SKM-1 treated with dmso at 0.1 percent for 144 hours (cell line): ENCODE data around the gene TMEM17.
"Not testable (repeated sequence)": the region's sequence is repeated elsewhere in the genome, so short reads cannot be mapped to it uniquely, and the experiment has no call there.

Experiments
- DNase-seq: peaks from one replicate; lab custom pipeline; 2025; ENCODE audit not compliant: unreplicated experiment; lab: John Stamatoyannopoulos, UW

TMEM17 gene, protein sequence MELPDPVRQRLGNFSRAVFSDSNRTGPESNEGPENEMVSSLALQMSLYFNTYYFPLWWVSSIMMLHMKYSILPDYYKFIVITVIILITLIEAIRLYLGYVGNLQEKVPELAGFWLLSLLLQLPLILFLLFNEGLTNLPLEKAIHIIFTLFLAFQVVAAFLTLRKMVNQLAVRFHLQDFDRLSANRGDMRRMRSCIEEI

DNA sequence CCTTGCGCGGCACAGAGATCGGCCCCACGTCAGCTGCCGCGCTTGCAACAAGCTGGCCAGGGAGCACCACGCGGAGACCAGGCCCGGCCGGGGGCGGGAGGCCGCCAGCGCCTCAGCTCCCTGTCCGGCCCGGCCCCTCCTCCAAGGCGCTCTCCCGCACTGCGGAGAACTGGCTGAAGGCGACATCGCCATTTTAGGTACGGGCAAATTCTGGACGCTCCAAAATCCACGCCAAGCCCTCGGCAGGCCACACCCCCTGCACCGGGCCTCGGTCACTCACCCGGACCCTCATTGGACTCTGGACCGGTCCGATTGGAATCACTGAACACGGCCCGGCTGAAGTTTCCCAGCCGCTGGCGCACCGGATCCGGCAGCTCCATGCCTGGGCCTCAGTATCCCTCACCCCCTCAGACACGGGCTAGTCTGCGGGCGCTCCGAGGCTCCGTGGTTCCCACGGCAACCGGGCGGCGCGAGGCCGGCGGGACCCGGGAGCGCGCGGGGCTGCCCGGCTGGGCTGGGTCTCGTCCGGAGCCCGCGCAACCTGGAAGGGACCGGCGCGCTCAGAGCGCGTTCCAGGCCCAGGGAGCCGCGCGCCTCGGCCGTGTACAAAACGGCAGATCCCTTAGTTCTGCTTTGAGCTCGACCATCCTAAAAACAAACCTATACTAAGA, at the start of gene TMEM17:
TSS of gene TMEM17 (minus strand) at position 446 of the 671 bp plus-strand sequence. CDS start at position 380, 66 bp downstream.
- DNase-seq = peak; percentile 57

DNA sequence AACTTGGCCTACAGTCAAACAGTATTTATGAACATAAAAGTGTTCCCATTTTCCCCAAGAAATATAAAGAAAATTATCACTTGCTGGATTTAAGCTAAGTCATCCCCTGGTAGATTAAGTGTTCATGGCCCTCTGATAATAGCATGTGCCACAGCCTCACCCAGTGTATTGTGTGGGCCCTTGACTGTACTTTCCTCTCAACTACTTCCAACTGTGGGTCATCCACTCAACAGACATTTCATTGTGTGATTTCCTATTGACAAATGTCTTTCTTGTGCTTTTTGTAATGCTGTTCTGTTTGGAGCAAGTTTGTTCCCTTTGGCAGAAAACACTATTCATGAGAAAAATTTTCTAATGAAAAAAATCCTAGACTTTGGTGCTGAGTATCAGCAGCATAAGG, 48.4 kb upstream of the TMEM17 start:
- DNase-seq = no peak

DNA sequence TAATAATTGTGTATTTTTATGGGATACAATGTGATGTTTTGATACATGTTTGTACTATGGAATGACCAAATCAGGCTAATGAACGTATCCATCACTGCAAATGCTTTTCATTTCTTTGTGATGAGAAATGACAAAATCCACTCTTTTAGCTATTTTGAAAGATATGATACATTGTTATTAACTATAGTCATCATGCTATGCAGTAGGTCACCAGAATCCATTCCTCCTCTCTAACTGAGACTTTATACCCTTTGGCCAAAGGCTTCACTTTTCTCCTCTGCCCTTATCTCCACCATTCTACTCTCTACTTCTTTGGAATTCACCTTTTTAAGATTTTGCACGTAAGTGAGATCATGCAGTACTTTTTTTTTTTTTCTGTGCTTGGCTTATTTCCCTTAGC, 44.5 kb upstream of the TMEM17 start:
- no peak for DNase-seq

DNA sequence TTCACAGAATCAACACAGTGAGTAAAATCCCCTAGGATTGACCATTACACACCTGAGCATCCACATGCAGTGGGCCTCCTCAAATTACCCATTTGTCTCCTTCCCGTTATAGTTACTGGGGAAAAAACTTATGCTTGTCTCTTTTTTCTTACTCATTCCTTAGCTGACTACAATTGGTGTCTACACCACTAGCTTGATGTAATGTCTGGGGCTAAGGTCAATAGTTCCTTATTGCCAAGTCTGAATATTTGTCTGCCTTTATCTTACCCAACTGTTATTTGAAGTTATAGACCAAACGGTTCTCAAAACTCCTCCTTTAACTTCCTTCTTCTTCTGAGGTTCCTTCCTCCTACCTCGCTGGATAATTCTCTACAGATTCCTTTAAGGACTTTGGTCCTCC, 41.9 kb upstream of the TMEM17 start:
- peak; percentile 5 for DNase-seq

DNA sequence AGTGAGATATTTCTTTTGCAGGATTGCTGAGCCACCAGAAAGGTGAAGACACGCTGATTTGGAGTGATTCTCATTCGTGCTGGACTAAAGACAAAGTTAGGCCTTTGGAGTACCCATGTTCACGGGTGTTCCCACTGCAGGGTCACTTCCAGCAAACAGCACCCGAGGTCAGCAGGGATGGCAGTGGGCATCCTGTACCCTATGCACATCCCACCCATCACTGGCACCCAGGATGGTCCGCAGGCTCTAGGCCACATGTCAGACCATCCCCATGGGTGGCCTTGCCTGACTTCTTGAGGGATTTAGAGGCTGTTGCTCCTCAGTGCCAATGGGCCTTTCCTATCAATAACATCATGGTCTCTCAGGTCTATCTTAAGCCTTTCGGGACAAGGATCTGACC, 39.3 kb upstream of the TMEM17 start:
- no peak for DNase-seq

DNA sequence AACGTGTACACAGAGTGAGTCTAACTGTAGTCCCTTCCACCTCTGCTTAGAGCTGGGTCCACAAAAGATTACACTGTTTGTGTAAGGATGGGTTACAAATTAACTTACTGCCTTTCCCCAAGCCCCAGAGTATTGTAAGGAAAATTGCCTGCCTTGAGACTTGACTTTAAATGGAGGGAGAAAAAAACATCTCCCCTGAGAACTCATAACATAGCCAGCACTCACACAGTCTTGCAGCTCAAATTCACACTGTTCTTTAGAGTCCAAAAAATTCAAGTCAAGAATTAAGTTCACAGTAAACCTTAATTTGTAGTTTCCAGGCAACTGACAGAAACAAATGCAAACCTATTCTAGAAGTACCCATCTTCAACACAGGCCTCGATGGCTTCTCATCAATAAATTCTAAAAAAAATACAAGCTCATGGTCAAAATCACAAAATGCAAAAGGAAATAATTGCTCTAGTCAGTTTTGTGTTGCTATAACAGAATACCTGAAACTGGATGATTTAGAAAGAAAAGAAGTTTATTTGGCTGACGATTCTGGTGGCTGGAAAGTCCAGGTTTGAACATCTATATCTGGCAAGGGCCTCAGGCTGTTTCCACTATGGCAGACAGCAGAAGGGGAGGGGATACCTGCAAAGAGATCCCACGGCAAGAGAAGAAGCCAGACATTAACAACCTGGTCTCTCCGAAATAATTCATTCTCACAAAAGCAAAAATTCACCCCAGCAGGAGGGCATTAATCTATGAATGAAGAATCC, 34.6 kb upstream of the TMEM17 start:
- no peak for DNase-seq

DNA sequence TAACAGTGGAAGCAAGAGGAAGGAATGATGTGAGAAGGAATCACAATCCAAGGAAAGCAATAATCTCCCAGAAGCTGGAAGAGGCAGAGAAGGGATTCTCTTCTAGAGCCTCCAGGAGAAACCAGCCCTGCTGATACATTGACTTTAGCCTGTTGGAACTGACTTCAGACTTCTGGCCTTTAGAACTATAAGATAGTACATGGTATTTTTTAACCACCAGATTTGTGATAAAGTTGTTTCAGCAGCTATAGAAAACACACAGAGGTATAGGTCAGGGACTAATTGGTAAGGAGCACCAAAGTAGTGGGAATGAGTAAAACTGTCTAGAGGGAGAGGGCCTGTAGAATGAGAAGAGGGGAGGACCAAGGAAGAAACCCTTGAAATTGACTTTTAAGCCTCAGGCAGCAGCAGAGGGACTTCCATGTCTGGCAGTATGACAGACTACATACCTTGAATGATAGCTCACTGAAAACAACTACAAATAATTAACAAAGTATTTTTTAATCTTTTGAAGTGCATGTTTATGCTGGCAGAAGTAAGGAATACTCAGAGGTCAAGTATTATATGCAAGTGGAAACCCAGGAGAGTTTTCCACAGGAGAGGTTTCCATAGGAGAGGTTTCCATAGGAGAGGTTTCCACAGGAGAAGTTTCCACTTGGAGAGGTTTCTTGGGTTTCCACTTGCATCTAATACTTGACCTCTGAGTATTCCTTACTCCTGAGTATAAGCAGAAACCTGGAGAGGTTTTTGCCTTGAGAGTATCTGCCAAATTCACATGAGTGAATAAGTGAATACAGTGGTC, 33.8 kb upstream of the TMEM17 start:
- no peak for DNase-seq

DNA sequence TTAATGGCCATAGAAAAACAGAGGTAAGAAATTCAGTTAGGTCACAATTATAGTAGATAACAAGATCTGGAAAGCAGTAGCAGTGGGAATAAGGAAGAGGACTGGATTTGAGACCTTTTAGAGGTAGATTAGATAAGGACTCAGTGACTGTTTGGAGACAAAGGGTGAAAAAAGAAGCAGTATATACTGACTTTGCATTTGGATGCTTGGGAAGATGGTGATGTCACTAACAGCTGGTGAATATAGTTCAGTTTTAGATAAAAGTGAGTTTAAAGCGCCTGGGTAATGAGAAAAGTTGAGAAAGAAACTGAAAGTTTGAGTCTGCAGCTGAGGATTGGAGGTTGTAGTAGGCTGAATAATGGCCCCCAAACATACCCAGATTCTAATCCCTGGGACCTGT, 32.8 kb upstream of the TMEM17 start:
- no peak for DNase-seq

DNA sequence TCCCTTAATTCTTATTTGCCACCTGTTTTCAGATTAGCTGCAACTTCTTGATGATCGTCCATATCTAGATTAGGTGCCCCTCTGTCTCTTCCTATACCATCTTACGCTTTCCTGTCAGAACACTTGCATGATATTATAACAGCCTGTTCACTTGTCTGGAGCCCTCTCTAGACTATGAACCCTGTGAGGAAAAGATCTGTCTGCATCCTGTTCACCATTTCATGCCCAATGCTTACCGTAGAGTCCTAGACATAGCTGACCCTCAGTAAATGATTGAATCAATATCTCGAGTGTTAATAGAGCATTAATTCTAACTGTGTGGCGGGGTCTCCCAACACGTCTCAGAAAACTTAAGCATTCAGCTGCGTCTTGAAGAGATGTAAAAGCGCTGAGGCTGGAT, 31.8 kb upstream of the TMEM17 start:
- no peak for DNase-seq

DNA sequence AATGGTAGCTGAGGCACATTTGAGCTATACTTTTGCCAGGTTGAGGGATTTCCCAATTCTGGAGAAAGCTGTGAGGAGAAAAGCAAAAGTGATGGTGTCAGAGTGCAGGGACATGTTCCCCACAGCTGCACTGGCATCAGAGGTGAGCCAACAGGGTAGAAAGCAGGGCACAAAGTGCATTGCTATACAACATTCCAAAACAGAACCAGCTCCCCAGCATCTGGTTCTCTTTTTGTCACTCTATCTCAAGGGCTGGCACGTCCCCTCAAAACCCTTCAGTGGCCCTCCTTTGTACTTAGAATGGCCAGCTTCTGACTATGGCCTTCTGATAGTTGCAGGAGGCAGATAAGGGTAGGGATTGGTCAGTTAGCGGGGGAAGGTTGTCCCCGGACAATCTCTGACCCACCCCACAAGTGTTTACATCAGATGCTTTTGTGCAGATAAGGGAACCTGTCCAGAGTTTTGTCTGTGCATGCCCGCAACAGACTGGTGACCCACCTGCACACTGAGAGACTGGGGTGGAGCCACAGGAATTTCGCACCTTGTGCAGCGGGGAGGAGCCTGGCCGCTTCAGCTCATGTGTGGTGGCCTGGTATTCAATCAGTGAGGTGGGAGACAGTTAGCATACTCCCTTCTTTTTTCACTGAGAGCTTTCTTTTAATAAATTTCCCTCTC, 31.0 kb upstream of the TMEM17 start:
- no peak for DNase-seq

DNA sequence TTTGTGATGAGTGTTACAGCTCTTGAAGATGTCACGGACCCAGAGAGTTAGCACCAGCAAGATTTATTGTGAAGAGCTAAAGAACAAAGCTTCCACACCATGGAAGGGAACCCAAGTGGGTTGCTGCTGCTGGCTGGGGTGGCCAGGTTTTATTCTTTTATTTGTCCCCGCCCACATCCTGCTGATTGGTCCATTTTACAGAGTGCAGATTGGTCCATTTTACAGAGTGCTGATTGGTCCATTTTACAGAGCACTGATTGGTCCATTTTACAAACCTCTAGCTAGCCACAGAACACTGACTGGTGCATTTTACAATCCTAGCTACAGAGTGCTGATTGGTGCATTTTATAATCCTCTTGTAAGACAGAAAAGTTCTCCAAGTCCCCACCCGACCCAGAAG, 29.5 kb upstream of the TMEM17 start:
- not testable (repeated sequence) for DNase-seq

DNA sequence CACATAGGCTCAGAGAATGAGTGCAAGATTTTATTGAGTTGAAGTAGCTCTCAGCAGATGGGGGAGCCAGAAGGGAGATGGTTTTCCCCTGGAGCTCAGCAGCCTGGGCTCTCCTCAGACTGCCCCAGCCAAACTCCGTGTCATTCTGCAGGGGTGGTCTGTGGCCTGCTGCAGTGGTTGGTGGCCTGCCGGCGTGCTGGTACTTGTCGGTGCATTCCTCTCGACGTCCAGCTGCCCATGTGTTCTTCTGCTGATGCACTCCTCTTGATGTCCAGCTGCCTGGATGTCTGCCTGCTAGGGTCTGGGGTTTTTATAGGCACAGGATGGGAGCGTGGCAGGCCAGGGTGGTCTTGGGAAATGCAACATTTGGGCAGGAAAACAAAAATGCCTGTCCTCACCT, 25.6 kb upstream of the TMEM17 start:
- DNase-seq = no peak

DNA sequence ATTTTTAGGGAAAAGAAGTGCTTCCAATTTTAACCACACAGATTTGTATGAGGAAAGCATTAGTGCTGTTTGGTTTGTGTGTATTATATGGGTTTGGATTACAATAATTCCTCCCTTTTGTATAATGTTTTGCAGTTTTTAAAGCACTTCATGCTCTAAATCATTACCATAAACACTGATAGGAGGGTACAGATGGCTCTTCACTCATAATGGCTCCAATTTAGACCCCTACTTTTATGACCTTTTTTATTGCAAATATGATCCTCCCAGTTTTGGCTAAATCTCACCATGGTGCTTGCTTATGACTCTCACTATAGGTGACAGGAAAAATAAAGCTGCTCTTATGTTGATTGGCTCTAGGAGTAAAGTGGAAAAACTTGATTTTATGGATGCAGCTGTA, 23.8 kb upstream of the TMEM17 start:
- no peak for DNase-seq

DNA sequence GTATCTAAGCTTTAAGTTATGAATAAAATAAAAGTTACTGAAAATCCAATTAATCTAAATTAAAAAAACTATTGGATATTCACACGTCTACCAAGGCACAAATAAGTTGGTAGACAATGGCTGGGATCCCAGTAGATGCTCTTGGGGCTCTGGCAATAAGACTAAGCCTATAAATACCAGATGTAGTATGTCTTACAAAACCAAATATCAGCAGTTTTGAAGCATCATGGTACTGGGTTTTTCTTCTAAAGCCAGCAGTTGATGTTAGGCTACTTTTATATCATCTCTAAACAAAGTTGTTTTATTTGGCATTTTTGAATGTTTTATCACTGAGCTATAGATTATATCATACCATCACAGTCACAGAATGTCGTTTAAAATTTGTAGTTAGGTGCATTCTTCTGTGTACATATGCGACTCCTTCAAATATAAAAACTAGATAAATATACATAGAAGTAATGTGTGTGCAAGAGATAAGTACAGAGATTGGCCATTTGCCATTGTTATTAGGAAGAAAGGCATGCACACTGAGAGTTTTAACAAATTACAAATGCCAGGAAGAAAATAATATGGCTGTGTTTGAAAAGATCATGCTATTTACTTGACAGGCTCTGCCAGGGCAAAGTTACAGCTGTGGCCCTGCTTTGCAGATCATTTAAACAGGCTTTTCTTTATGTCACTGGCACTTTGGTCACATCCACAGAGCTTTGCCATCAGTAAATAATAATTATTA, 21.6 kb upstream of the TMEM17 start:
- DNase-seq = no peak

DNA sequence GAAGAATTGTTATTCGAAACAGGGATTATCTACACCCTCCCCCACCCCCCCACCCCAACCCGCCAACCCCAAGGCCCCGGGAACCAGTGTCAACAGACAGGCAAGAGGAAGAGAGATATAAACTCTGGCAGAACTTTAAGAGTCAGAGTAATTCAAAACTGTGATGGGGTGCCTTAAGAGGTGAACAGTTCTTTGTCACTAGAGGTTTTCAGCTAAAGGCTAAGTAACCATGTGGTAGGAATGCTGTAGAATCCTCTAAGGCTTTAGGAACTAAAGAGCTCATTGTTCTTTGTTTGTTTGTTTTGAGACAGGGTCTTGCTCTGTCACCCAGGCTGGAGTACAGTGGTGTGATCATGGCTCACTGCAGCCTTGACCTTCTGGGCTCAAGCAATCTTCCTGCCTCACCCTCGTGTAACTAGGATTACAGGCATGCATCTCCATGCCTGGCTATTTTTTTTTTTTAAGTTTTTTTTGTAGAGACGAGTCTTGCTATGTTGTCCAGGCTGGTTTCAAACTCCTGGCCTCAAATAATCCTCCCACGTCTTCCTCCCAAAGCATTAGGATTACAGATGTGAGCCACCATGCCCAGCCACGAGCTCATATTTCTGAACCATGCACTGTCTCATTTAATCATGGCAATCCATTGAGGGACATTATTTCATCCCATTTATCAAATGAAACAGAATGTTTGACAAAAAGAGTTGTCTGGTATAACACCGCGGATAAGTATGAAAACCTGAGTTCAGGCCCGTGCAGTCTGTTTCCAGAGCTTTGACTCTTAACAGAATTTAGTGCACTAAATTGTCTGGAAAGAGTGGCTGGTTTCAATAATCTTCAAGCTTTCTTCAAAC, 20.8 kb upstream of the TMEM17 start:
- DNase-seq = no peak

DNA sequence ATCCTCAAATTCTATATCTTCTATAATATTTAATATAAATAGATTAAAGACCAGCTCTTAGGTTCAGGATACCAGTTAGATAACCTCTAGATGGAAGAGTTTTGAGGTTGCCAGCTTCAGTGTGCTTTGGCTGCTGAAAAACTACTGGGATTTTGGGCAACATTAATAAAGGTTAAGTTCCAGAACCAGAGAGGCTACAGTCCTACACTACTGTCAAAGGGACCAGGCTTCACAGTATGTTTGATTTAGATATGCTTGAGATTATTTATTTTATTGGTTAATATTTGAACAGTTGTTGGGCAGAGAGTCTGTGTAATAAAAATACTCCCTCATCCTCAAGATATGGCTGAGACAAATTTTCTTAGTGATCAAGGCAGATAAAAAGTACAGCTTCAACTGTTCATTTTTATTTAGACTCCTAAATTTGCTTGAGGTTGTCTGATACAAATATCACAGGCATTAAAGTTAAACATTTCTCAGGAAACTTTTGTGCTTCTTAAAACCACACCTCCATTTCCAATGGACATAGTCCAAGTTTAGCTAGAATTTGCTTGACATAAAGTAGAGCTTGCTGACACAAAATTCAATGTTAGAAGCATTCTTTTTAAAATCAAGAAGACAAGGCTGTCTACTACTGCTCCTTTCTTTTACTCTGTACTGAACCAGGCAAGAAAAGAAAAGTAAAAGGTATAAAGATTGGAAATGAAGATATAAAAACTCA, 19.7 kb upstream of the TMEM17 start:
- DNase-seq = no peak

DNA sequence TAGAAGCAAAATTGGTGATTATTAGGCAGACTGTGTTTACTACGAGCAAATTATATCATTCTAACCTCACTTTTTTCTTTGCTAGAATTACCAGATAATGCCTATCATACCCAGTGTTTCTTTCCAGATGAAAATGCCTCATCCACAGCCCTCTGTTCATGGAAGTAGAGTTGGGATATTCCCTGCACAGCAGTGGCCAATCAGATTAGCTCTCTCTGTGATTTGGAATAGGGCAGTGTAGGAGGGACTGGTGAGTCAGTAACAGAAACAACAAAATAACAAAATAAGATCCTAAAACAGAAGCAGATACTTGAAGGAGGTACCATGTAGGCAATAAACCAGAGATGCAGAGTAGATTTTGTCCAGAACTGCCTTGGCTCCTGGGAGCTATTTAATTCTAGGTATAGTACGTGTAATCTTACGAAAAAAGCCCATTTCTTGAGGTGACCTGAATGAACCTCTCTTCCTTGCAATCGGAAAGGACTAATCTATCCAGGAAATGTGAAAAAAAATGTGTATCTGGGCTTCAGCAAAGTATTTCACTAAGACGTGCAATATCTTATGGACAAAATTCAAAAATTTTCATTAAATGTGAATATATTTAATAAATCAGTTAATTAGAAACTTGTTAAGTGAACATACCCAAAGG, 18.4 kb upstream of the TMEM17 start:
- DNase-seq = no peak

DNA sequence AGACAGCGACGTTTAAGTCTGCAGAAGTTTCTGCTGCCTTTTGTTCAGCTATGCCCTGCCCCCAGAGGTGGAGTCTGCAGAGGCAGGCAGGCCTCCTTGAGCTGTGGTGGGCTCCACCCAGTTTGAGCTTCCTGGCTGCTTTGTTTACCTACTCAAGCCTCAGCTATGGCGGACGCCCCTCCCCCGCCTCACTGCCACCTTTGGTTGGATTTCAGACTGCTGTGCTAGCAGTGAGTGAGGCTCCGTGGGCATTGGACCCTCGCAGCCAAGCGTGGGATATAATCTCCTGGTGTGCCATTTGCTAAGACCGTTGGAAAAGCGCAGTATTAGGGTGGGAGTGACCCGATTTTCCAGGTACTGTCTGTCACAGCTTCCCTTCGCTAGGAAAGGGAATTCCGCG, 15.1 kb upstream of the TMEM17 start:
- not testable (repeated sequence) for DNase-seq
